ENCODE data around the gene NCOR2.

The NCOR2 gene

GRCh38 chr12:124557518-124558223 is 9.7 kb downstream of the NCOR2 start:
- DNase-seq, result no peak

DNA sequence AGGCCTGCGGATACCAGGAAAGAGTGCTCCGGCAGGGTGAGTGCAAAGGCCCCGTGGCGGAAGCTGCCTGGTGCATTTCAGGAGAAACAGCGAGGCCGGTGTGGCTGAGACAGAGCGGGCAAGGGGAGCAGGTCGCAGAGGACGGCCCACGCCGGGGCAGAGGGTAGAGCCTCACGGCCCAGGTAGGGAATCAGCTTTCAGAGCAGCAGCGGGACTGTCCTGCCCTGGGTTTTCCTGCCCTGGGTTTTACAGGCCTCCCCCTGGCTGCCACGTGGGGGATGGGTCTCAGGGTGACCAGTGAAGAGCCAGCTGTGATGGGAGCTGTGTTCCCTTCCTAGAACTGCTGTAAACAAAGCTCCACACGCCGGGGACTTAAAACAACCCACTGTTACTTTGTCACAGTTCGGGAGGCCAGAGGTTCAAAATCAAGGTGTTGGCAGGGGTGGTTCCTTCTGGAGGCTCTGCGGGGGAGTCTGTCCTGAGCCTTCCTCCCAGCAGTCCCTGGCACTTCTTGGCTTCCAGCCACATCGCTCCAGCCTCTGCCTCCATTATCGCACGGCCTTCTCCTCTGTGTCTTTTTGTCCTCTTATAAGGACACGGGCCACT is 10.4 kb downstream of the NCOR2 start:
- DNase-seq, result no peak

DNA sequence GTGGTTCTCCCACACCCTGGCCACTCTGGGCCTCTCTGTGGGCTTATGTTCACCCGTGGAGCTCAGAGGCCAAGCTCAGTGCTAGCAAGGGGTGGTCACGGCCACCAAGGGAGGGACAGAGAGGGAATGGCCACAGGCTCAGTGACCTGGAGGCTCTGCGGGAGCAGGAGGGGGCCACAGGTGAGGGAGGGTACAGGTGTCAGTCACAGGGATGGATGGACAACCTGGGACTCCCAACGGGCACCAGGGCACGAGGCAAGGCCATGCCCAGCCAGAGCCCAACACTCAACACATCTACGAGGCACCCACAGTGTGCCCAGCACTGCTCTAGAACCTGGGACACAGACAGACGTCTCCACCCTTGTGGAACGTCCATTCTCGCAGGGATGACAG is 11.3 kb downstream of the NCOR2 start:
- no peak for DNase-seq

GRCh38 chr12:124555168-124556073 is 12.0 kb downstream of the NCOR2 start:
- no peak for DNase-seq

DNA sequence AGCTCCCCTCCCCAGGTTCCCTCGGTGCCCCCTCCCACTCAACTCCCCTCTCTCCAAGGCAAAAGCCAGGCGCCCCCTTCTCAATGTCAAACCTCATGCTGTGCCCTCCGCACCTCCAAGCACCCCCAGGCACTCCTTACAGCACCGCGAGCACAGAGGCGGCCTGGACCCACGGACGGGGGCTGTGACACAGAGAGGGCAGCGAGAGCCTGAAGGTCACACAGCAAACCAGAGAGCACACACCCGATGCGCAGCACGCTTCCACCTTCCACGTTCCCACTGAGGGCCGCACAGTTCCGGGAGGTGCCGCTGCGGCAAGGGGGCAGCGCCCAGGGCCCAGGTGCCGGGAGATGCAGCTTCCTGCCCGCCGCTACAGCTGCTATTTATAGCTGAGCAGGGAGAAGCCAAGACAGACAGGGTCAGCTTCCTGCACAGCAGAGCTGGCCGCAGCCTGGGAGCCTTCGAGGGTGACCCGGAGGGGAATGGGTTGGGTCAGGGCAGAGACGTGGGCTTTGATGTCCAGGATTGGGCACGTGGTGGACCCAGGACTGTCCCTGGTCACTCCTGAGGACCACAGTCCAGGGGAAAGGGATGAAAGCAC is 12.9 kb downstream of the NCOR2 start:
- DNase-seq, result no peak

- no peak for DNase-seq
These were observed 13.5 kb downstream of the NCOR2 start for GRCh38 chr12:124553862-124554428.

DNA sequence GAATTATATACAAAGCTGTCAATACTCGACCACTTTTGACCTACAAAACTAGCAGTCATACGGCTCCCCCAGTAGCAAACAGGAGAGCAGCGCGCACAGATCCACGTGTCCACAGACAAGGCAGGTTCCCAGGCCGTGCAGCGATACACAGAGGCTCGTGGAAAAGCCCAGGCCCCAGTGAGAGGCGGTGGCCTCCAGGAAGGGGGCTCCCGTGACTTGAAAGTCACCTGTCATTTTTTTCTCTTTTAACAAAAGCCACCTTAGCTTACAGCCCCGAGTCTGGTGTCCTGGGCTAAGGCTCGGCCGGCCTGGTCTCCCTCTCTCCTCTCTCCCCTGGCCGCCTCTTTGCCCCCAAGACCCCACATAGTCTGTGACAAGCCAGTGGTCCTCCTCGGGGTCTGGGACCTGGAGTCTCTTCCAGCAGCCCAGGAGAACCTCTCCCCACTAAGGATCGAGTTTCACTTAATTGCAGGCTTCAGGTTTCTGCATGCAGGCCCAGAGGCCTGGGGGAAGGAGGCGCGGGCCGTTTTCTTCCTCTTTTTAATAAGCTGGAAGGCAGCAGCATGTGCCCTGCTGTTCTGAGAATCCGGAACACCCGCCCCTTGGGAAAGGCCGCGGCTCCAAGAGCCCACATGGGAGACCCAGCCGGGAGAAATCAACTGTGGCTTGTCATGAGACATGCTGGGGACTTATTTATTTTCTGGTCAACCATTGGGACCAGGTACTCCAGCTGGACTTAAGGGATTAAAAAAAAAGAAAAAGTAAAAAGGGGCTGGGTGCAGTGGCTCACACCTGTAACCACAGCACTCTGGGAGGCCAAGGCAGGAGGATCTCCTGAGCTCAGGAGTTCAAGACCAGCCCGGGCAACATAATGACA is 15.9 kb downstream of the NCOR2 start:
- no peak for DNase-seq

DNA sequence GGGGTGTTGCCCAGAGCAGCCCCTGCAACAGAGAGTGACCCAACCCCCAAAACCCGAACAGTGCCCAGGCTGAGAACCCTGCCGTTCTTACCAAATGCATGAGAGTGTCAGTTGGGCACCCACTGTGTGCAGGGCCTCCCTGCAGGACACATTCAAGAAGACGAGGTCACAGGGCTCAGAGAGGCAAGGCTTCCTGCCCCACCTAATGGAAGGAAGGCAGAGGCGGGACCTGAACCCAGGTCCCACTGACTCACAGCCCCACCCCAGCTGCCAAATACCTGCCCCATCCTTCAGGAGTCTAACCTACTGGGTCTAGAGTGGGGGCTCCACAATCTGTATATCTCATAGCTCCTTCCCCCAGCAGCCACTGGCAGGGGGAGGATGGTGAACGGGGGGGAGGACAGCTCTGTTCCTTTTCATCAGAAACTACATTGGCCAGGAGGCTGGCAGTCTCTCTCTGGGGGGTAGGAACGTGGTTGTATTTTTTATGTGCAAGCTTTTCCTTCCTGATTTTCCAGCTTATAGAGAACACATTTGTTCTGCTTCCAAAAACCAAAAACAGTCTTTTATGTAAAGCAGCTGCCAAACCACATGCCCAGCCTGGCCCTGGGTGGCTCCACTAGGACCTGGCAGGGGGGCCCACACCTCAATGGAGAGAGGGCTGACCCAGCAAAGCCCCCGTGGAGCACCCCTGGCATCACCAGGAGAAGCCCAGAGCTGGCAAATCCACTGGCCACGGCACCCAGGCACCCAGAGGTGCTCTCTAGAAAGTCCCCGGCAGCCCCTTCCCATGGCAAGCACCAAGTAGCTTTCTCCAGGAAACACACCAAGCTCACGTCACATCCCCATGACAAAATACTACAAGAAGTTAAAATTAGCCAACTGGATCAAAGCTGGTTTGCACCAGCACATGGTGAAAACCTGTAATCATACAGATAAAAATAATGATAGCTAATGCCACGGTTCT is 17.0 kb downstream of the NCOR2 start:
- no peak for DNase-seq

- DNase-seq, result no peak
These were observed 17.8 kb downstream of the NCOR2 start for GRCh38 chr12:124549629-124550028.

DNA sequence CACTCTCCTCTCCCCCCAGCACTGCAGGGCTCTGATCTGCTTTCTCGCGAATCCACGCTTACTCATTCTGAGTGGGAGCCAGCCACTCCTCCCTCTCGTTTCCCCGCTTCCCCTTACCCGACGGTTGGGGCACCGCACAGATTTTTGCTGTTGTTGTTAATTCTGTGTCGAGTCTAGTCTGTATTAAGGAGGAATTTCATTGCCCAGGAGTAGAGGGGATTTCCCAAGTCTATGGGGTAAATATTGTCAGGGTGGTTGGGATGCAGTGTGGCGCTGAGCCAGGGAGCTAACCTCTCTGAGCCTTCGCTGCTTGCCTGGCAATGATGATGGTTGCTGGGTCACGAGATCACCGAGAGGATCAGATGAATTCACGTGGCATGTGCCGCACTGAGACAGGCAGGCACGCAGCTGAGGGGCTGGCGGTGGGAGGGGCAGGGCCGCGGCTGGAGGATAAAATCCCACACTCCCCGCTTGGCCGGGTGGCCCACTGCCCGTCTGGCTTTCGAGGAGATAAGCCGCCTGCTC is 18.5 kb downstream of the NCOR2 start:
- peak; percentile 25 to 56 for DNase-seq

DNA sequence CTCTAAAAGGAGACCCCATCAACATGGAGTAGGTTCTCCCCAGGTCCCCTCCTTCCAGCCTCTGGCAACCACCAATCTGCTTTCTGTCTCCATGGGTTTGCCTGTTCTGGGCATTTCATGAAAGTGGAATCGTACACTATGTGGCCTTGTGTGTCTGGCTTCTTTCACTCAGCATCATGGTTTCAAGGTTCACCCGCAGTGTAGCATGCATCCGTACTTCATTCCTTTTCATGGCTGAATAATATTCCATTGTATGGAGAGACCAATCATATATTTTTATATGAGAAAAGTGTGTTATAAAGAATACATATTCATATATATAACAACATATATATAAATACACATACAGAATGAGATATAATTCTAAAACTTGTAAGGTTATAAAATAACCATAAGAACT is 19.8 kb downstream of the NCOR2 start:
- no peak for DNase-seq

GRCh38 chr12:124545508-124546418 is 21.6 kb downstream of the NCOR2 start:
- peak; percentile 20 to 34 for DNase-seq

DNA sequence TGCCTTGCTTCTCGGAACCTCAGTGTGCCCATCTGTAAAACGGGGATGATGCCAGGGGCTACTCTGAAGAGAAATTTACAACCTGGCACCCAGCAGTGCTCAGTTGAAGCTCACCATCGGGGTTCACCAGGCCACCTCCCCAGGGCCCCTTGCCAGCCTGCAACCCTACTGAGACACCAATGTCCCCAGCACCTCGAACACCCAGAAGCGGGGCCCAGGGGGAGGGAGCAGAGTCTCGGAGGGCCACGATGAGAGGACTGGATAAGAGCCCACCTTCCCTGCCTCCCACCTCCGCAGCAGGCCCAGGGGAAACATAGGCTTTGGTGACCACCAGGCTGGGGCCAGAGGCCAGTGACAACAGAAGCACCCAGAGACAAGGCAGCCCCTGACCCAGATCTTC is 22.4 kb downstream of the NCOR2 start:
- DNase-seq, result no peak

- no peak for DNase-seq
These were observed 23.0 kb downstream of the NCOR2 start for GRCh38 chr12:124544311-124544970.

DNA sequence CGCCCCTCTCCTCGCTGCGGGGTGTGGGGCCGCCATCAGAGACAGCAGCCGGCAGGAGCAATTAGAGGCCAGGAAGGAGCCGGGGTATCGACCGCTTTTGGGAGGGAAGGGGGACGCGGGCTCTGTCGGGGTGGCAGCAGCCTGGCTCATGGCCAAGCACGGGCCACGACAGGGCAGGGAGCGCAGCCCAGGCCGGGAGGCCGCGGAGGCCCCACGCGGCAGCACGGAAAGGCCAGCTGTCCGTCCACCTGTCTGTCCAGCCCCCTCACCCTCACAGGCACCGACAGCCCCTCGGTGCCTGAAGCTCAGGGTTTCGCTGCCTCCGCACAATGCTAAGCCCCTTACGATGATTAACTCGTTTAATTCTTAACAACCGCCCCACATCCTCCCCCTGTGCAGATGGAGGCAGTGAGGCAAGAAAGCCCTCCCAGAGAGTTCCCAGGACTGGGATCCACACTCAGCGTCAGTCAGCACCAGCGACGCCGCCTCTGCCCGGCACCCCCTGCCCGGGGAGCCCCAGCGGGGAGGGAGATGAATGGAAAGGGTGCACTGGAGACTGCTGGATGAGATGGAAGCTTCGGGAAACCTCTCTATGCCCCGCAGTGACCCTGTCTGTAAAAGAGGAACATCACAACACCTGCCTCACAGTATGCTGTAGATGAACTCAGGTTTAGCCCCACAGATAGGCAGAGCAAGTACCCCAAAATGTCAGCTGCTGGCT is 23.7 kb downstream of the NCOR2 start:
- DNase-seq, result no peak

DNA sequence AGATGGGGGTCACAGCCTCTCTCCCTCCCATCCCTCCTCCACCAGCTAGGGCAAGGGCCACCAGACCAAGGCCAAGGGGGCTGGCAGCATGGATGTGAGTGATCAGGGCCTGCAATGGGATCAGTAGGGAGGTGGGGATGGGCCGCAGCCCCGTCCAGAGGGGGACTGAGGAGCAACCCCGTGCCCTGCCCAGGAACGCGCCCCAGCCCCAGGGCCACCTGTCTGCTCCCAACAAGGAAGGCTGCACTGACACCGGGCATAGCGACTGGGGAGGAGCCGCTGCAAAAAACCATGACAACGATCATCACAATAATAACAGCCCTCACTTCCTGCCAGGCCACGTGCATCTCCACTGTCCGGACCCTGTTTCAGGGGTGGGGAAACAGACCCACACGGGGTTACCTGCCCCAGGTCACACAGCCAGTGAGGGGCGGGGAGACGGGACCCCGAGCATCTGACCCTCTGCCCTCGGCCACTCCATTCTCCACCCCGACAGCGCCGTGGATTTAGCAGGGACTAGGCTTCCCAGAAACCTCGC is 24.3 kb downstream of the NCOR2 start:
- DNase-seq, result no peak

DNA sequence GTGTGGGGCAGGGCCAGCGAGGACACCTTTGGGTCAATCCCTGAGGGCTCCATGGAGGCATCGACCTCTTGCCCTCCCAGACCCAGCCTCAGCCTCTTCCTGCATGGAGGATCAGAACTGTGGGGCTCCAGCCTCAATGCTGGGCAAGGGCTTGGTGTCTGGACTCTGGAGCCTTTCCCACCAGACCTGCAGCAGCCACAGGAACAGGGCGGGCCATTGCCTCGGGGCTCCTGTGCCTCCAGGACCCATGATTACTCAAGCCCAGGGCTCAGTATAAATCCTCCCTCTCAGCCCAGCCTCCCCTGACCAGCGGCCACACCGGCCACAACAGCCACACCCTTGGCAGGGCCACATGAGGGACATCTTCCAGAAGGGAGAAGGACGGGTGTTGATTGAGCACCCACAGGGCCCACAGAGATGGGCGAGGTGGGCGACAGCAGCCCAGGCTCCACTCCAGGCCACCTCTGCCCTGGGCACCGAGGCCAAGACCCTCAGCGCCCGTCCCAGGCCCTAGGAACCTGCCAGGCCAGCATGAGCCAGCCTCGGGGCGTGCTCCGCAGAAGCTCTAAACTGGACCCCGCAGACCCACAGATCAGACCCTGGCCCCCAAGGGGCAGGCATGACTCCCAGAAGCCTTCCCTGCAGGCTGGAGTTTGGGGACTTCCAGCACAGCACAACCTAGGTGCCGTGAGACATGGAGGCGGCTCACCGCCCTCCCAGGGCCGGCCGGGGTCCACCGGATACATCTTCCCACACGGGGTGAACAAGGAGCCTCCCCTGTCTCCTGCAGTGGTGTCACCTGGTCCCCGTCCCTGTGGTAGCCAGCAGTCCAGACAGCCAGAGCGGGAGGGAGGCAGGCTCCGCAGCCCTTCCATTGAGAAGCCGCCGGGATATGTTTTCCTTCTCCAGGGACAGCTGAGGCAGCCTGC is 25.1 kb downstream of the NCOR2 start:
- no peak for DNase-seq
